OCI-LY3 (cell line): ENCODE data around the gene GATAD2B.

ENCODE experiments used
- EZH2phosphoT487 ChIP-seq: fragments of 200-600 bp; shearing (Covaris generic); IDR thresholded peaks from 2 replicates; pipeline ENCODE4 v1.6.1; 2018; ENCODE audit warnings: antibody characterized with exemption, mixed run types, low read depth
- TF ChIP-seq, protein P1 (sequence below): fragments of 200-600, 300-600 bp; sonication (generic); IDR thresholded peaks from 2 replicates; pipeline ENCODE4 v1.5.1; 2014; ENCODE audit warnings: antibody characterized with exemption, low read length, low read depth

DNA sequence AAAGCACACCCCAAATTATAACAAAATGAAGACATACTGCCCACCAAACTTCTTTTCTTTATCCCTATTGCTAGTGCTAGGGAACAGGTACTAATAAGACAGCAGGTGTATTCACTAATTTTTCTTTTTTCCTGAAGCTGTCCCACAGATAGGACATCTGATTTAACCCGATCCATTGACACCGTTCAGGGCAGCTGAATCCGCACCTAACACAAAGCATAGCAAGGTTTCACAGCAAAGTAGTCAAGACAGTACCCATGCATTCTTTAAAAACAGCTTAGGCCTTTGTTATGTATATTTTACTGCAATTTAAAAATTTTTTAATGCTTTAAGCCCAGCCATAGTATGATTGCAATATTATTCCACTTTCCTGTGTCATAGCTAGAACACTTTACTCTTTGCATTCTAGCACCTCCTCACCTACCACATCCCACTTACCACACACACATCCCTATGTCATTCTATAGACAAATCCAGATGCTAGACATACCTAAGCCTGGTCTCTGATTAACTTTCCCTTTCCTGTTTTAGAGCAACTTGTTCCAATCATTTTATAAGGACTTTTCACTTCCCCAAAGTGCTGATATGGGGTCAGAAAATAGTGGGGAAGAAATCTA lies 40.4 kb downstream of the GATAD2B start:
- TF ChIP-seq, protein P1, sequence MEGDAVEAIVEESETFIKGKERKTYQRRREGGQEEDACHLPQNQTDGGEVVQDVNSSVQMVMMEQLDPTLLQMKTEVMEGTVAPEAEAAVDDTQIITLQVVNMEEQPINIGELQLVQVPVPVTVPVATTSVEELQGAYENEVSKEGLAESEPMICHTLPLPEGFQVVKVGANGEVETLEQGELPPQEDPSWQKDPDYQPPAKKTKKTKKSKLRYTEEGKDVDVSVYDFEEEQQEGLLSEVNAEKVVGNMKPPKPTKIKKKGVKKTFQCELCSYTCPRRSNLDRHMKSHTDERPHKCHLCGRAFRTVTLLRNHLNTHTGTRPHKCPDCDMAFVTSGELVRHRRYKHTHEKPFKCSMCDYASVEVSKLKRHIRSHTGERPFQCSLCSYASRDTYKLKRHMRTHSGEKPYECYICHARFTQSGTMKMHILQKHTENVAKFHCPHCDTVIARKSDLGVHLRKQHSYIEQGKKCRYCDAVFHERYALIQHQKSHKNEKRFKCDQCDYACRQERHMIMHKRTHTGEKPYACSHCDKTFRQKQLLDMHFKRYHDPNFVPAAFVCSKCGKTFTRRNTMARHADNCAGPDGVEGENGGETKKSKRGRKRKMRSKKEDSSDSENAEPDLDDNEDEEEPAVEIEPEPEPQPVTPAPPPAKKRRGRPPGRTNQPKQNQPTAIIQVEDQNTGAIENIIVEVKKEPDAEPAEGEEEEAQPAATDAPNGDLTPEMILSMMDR: no peak
- TF ChIP-seq EZH2phosphoT487: no peak
